WTC11 (cell line): ENCODE measurements around the gene CIAPIN1. TPM values are rescaled to one million over a fixed set of nuclear protein-coding genes. Genes with fewer than 3 reads are reported as not detected.

Experiments used
- ATAC-seq: fragments of 200-7000 bp; cut with Tn5 transposase; 2 replicates; pipeline ENCODE4 v1.10.0; 2021; ENCODE audit warnings: mild to moderate bottlenecking, moderate library complexity
- CTCF ChIA-PET: fragments of 300-600 bp; sonication (Branson Sonifier 250); formaldehyde crosslinking; loops from one replicate; lab custom pipeline; 2021; ENCODE audit warnings: antibody characterized with exemption; lab: Charles Lee
- POLR2A ChIA-PET: fragments of 350-600 bp; sonication (Branson Sonifier 250); formaldehyde crosslinking; loops from one replicate; lab custom pipeline; 2021; ENCODE audit warnings: antibody characterized with exemption; lab: Charles Lee
- DNase-seq: peaks from one replicate; pipeline ENCODE4 v3.0.0; 2021; ENCODE audit warnings: low spot score
- H3K27ac Mint-ChIP-seq: 2 replicates; pipeline ENCODE4 v1.8.0; 2021; ENCODE audit warnings: mixed read lengths
- H3K27me3 Mint-ChIP-seq: 2 replicates; pipeline ENCODE4 v1.8.0; 2021; ENCODE audit warnings: low read depth, mild to moderate bottlenecking, moderate library complexity, mixed read lengths
- H3K36me3 Mint-ChIP-seq: 2 replicates; pipeline ENCODE4 v1.8.0; 2021; ENCODE audit warnings: mixed read lengths
- H3K4me1 Mint-ChIP-seq: 2 replicates; pipeline ENCODE4 v1.8.0; 2022; ENCODE audit warnings: mixed read lengths
- H3K4me3 Mint-ChIP-seq: 2 replicates; pipeline ENCODE4 v1.8.0; 2021; ENCODE audit warnings: mild to moderate bottlenecking, moderate library complexity, mixed read lengths
- H3K9me3 Mint-ChIP-seq: 2 replicates; pipeline ENCODE4 v1.8.0; 2021; ENCODE audit warnings: mixed read lengths
- CREM ChIP-seq: sonication (generic); formaldehyde crosslinking; IDR thresholded peaks from 2 replicates; pipeline ENCODE4 v1.8.1; 2022; ENCODE audit warnings: mild to moderate bottlenecking, missing genetic modification reagents, moderate library complexity
- FOXJ3 ChIP-seq: sonication (generic); formaldehyde crosslinking; IDR thresholded peaks from 2 replicates; pipeline ENCODE4 v1.9.0; 2021; ENCODE audit warnings: missing genetic modification reagents, mild to moderate bottlenecking, borderline replicate concordance
- MYBL2 ChIP-seq: sonication (generic); formaldehyde crosslinking; IDR thresholded peaks from 2 replicates; pipeline ENCODE4 v1.8.1; 2023; ENCODE audit warnings: mild to moderate bottlenecking, moderate library complexity, missing genetic modification reagents
- OVOL2 ChIP-seq: fragments of 250-450 bp; sonication (Bioruptor Pico); IDR thresholded peaks from 2 replicates; pipeline ENCODE4 v1.9.0; 2021; ENCODE audit warnings: mild to moderate bottlenecking, borderline replicate concordance
- RORB ChIP-seq: fragments of 250-450 bp; sonication (Bioruptor Pico); IDR thresholded peaks from 2 replicates; pipeline ENCODE4 v1.9.0; 2021; ENCODE audit warnings: mild to moderate bottlenecking
- SOX15 ChIP-seq: fragments of 250-450 bp; sonication (Bioruptor Pico); IDR thresholded peaks from 2 replicates; pipeline ENCODE4 v1.9.0; 2021; ENCODE audit warnings: mild to moderate bottlenecking
- SP1 ChIP-seq: sonication (generic); formaldehyde crosslinking; conservative IDR thresholded peaks from 2 replicates; pipeline ENCODE4 v1.8.1; 2022; ENCODE audit warnings: missing genetic modification reagents
- ZNF317 ChIP-seq: sonication (generic); formaldehyde crosslinking; IDR thresholded peaks from 2 replicates; pipeline ENCODE4 v1.8.1; 2023; ENCODE audit warnings: low read depth, mild to moderate bottlenecking, moderate library complexity, missing genetic modification reagents, borderline replicate concordance
- total RNA-seq: library from RNA; stranded (reverse); gene quantifications from 3 replicates; pipeline ENCODE4 v1.2.3, GENCODE V29; 2021
- TF ChIP-seq, protein P1 (sequence below): fragments of 250-450 bp; sonication (Bioruptor Pico); IDR thresholded peaks from 2 replicates; pipeline ENCODE4 v1.9.0; 2021; ENCODE audit warnings: mild to moderate bottlenecking, borderline replicate concordance
- TF ChIP-seq, protein P2 (sequence below): sonication (generic); formaldehyde crosslinking; IDR thresholded peaks from 2 replicates; pipeline ENCODE4 v1.8.1; 2022; ENCODE audit warnings: mild to moderate bottlenecking, moderate library complexity, missing genetic modification reagents
- TF ChIP-seq, protein P3 (sequence below): sonication (generic); formaldehyde crosslinking; IDR thresholded peaks from 2 replicates; pipeline ENCODE4 v1.8.0; 2023; ENCODE audit warnings: missing genetic modification reagents
- TF ChIP-seq, protein P4 (sequence below): sonication (generic); formaldehyde crosslinking; IDR thresholded peaks from 2 replicates; pipeline ENCODE4 v1.8.0; 2022; ENCODE audit warnings: mild to moderate bottlenecking, missing genetic modification reagents
- TF ChIP-seq, protein P5 (sequence below): sonication (generic); formaldehyde crosslinking; IDR thresholded peaks from 2 replicates; pipeline ENCODE4 v1.8.1; 2022; ENCODE audit warnings: low read depth, mild to moderate bottlenecking, moderate library complexity, missing genetic modification reagents, borderline replicate concordance
- TF ChIP-seq, protein P6 (sequence below): sonication (generic); formaldehyde crosslinking; IDR thresholded peaks from 2 replicates; pipeline ENCODE4 v1.8.0; 2022; ENCODE audit warnings: mild to moderate bottlenecking, missing genetic modification reagents
- TF ChIP-seq, protein P7 (sequence below): sonication (generic); formaldehyde crosslinking; IDR thresholded peaks from 2 replicates; pipeline ENCODE4 v1.8.1; 2023; ENCODE audit warnings: mild to moderate bottlenecking, missing genetic modification reagents, borderline replicate concordance
- TF ChIP-seq, protein P8 (sequence below): sonication (generic); formaldehyde crosslinking; IDR thresholded peaks from 2 replicates; pipeline ENCODE4 v1.8.1; 2023; ENCODE audit warnings: mild to moderate bottlenecking, missing genetic modification reagents

CIAPIN1 gene
- total RNA-seq, 1 experiment from 2014 or later: 87.9 TPM

DNA sequence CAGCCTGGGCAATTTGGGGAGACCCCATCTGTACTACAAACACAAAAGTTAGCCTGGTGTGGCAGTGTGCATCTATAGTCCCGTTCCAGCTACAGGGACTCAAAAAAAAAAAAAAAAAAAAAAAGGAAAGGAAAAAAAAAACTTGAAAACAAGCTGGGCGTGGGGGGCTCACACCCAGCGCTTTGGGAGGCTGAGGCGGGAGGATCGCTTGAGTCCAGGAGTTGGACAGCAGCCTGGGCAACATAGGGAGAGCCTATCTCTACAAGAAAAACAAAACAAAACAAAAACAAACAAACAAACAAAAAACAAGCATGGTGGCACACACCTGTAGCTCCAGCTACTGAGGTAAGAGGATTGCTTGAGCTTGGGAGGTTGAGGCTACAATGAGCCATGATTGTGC is 55.5 kb downstream of the CIAPIN1 start (continued):
- TF ChIP-seq, protein P1, sequence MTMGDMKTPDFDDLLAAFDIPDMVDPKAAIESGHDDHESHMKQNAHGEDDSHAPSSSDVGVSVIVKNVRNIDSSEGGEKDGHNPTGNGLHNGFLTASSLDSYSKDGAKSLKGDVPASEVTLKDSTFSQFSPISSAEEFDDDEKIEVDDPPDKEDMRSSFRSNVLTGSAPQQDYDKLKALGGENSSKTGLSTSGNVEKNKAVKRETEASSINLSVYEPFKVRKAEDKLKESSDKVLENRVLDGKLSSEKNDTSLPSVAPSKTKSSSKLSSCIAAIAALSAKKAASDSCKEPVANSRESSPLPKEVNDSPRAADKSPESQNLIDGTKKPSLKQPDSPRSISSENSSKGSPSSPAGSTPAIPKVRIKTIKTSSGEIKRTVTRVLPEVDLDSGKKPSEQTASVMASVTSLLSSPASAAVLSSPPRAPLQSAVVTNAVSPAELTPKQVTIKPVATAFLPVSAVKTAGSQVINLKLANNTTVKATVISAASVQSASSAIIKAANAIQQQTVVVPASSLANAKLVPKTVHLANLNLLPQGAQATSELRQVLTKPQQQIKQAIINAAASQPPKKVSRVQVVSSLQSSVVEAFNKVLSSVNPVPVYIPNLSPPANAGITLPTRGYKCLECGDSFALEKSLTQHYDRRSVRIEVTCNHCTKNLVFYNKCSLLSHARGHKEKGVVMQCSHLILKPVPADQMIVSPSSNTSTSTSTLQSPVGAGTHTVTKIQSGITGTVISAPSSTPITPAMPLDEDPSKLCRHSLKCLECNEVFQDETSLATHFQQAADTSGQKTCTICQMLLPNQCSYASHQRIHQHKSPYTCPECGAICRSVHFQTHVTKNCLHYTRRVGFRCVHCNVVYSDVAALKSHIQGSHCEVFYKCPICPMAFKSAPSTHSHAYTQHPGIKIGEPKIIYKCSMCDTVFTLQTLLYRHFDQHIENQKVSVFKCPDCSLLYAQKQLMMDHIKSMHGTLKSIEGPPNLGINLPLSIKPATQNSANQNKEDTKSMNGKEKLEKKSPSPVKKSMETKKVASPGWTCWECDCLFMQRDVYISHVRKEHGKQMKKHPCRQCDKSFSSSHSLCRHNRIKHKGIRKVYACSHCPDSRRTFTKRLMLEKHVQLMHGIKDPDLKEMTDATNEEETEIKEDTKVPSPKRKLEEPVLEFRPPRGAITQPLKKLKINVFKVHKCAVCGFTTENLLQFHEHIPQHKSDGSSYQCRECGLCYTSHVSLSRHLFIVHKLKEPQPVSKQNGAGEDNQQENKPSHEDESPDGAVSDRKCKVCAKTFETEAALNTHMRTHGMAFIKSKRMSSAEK (CRISPR knock-in tag): no peak
- TF ChIP-seq, protein P2, sequence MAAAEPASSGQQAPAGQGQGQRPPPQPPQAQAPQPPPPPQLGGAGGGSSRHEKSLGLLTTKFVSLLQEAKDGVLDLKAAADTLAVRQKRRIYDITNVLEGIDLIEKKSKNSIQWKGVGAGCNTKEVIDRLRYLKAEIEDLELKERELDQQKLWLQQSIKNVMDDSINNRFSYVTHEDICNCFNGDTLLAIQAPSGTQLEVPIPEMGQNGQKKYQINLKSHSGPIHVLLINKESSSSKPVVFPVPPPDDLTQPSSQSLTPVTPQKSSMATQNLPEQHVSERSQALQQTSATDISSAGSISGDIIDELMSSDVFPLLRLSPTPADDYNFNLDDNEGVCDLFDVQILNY: no peak
- no peak for TF ChIP-seq RORB (CRISPR knock-in tag)
- TF ChIP-seq, protein P3, sequence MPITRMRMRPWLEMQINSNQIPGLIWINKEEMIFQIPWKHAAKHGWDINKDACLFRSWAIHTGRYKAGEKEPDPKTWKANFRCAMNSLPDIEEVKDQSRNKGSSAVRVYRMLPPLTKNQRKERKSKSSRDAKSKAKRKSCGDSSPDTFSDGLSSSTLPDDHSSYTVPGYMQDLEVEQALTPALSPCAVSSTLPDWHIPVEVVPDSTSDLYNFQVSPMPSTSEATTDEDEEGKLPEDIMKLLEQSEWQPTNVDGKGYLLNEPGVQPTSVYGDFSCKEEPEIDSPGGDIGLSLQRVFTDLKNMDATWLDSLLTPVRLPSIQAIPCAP (CRISPR knock-in tag): no peak
- TF ChIP-seq, all 79 proteins: peak for 0

DNA sequence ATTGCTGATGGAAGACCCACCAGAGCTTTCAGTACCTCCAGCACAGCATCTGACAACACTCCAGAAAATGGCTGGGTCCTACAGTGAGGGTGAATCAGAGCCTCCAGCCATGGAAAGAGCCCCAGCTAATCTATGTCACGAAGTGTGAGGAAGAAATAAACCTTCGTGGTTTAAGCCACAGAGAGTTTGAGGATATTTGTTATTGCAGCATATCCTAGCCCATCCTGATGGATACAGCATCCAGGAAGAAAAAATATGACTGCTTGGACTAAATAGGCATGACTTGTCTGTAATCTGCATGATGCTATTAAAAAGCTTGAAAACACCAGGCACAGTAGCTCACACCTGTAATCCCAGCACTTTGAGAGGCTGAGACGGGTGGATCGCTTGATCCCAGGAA is 55.9 kb downstream of the CIAPIN1 start:
- ATAC-seq (no peak), DNase-seq (no peak)
- no peak overlapping the region for H3K4me3 Mint-ChIP-seq
- ChIA-PET POLR2A (no interaction called here), CTCF (interaction anchor here (5.5 kb wide), 1 partner anchor 26 kb away, joined by 27 read pairs; no protein-coding TSS in a partner anchor)
- H3K27me3 Mint-ChIP-seq: peaks cover 8% of the 10 kb centered on the region
- H3K27ac Mint-ChIP-seq: no peak overlapping the region
- peaks cover 3% of the 10 kb centered on the region; the same call in 1 of the 2 replicates for H3K4me1 Mint-ChIP-seq
- no peaks in the 10 kb centered on the region for H3K36me3 Mint-ChIP-seq
- H3K9me3 Mint-ChIP-seq: peaks cover 13% of the 10 kb centered on the region
- TF ChIP-seq SP1 (CRISPR knock-in tag): no peak
- TF ChIP-seq MYBL2 (CRISPR knock-in tag): no peak
- TF ChIP-seq, protein P4, sequence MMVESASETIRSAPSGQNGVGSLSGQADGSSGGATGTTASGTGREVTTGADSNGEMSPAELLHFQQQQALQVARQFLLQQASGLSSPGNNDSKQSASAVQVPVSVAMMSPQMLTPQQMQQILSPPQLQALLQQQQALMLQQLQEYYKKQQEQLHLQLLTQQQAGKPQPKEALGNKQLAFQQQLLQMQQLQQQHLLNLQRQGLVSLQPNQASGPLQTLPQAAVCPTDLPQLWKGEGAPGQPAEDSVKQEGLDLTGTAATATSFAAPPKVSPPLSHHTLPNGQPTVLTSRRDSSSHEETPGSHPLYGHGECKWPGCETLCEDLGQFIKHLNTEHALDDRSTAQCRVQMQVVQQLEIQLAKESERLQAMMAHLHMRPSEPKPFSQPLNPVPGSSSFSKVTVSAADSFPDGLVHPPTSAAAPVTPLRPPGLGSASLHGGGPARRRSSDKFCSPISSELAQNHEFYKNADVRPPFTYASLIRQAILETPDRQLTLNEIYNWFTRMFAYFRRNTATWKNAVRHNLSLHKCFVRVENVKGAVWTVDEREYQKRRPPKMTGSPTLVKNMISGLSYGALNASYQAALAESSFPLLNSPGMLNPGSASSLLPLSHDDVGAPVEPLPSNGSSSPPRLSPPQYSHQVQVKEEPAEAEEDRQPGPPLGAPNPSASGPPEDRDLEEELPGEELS (CRISPR knock-in tag): no peak
- no peak for TF ChIP-seq OVOL2 (CRISPR knock-in tag)
- TF ChIP-seq ZNF317 (CRISPR knock-in tag): no peak
- no peak for TF ChIP-seq FOXJ3
- TF ChIP-seq, protein P5, sequence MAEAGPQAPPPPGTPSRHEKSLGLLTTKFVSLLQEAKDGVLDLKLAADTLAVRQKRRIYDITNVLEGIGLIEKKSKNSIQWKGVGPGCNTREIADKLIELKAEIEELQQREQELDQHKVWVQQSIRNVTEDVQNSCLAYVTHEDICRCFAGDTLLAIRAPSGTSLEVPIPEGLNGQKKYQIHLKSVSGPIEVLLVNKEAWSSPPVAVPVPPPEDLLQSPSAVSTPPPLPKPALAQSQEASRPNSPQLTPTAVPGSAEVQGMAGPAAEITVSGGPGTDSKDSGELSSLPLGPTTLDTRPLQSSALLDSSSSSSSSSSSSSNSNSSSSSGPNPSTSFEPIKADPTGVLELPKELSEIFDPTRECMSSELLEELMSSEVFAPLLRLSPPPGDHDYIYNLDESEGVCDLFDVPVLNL (CRISPR knock-in tag): no peak
- TF ChIP-seq, protein P6, sequence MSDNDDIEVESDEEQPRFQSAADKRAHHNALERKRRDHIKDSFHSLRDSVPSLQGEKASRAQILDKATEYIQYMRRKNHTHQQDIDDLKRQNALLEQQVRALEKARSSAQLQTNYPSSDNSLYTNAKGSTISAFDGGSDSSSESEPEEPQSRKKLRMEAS (CRISPR knock-in tag): no peak
- TF ChIP-seq, protein P7, sequence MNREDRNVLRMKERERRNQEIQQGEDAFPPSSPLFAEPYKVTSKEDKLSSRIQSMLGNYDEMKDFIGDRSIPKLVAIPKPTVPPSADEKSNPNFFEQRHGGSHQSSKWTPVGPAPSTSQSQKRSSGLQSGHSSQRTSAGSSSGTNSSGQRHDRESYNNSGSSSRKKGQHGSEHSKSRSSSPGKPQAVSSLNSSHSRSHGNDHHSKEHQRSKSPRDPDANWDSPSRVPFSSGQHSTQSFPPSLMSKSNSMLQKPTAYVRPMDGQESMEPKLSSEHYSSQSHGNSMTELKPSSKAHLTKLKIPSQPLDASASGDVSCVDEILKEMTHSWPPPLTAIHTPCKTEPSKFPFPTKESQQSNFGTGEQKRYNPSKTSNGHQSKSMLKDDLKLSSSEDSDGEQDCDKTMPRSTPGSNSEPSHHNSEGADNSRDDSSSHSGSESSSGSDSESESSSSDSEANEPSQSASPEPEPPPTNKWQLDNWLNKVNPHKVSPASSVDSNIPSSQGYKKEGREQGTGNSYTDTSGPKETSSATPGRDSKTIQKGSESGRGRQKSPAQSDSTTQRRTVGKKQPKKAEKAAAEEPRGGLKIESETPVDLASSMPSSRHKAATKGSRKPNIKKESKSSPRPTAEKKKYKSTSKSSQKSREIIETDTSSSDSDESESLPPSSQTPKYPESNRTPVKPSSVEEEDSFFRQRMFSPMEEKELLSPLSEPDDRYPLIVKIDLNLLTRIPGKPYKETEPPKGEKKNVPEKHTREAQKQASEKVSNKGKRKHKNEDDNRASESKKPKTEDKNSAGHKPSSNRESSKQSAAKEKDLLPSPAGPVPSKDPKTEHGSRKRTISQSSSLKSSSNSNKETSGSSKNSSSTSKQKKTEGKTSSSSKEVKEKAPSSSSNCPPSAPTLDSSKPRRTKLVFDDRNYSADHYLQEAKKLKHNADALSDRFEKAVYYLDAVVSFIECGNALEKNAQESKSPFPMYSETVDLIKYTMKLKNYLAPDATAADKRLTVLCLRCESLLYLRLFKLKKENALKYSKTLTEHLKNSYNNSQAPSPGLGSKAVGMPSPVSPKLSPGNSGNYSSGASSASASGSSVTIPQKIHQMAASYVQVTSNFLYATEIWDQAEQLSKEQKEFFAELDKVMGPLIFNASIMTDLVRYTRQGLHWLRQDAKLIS (CRISPR knock-in tag): no peak
- TF ChIP-seq, protein P8, sequence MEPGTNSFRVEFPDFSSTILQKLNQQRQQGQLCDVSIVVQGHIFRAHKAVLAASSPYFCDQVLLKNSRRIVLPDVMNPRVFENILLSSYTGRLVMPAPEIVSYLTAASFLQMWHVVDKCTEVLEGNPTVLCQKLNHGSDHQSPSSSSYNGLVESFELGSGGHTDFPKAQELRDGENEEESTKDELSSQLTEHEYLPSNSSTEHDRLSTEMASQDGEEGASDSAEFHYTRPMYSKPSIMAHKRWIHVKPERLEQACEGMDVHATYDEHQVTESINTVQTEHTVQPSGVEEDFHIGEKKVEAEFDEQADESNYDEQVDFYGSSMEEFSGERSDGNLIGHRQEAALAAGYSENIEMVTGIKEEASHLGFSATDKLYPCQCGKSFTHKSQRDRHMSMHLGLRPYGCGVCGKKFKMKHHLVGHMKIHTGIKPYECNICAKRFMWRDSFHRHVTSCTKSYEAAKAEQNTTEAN: no peak
- TF ChIP-seq, protein P1 (CRISPR knock-in tag): no peak
- no peak for TF ChIP-seq SOX15 (CRISPR knock-in tag)
- TF ChIP-seq CREM (CRISPR knock-in tag): no peak
